Muscle layer of duodenum (tissue), 2 donors: Measurements from ENCODE around the gene ACP1.

ENCODE experiments used
- H3K27ac ChIP-seq: one replicate; pipeline ENCODE4 v1.7.0; 2013; ENCODE audit warnings: mild to moderate bottlenecking, low read length
- H3K27me3 ChIP-seq: one replicate; pipeline ENCODE4 v1.7.0; 2013; ENCODE audit warnings: low read depth, mild to moderate bottlenecking, control low read depth, low read length
- H3K36me3 ChIP-seq, 2 donors: one replicate each; pipeline ENCODE4 v1.7.0; 2013; ENCODE audit warnings: low read length in 2 of 2, control low read depth in 1 of 2, mild to moderate bottlenecking in 1 of 2; ENCODE audit not compliant: insufficient read depth in 2 of 2, control insufficient read depth in 1 of 2
- H3K4me1 ChIP-seq, 2 donors: one replicate each; pipeline ENCODE4 v1.7.0; 2013; ENCODE audit warnings: low read length in 2 of 2, mild to moderate bottlenecking in 2 of 2, control low read depth in 1 of 2, moderate library complexity in 1 of 2; ENCODE audit not compliant: insufficient read depth in 2 of 2, control insufficient read depth in 1 of 2
- H3K4me3 ChIP-seq, 2 donors: one replicate each; pipeline ENCODE4 v1.7.0; 2013; ENCODE audit warnings: low read length in 2 of 2, low read depth in 1 of 2, mild to moderate bottlenecking in 1 of 2
- H3K9me3 ChIP-seq, 2 donors: one replicate each; pipeline ENCODE4 v1.7.0; 2013; ENCODE audit warnings: low read length in 2 of 2, control low read depth in 1 of 2, mild to moderate bottlenecking in 1 of 2; ENCODE audit not compliant: control insufficient read depth in 1 of 2
- donor health status: healthy.

Gene ACP1

GRCh38 chr2:256094-256493 lies 8.7 kb upstream of the ACP1 start:
- H3K27ac ChIP-seq, result no peak overlapping the region
- H3K27me3 ChIP-seq, result no peaks in the 10 kb centered on the region
- H3K4me1 ChIP-seq, result no peaks in the 10 kb centered on the region
- H3K9me3 ChIP-seq, result peaks cover 0 to 8% of the 10 kb centered on the region in 2 donors
- H3K36me3 ChIP-seq, result peaks cover 0 to 8% of the 10 kb centered on the region in 2 donors
- H3K4me3 ChIP-seq, result no peak overlapping the region

GRCh38 chr2:257429-257828 lies 7.3 kb upstream of the ACP1 start:
- Histone ChIP-seq H3K27me3 (no peaks in the 10 kb centered on the region), H3K4me3 (no peak overlapping the region), H3K36me3 (peaks cover 0 to 3% of the 10 kb centered on the region in 2 donors), H3K27ac (no peak overlapping the region), H3K9me3 (peaks cover 0 to 8% of the 10 kb centered on the region in 2 donors), H3K4me1 (no peaks in the 10 kb centered on the region)

GRCh38 chr2:257842-258241 lies 6.9 kb upstream of the ACP1 start:
- Histone ChIP-seq H3K9me3 (peaks cover 0 to 8% of the 10 kb centered on the region in 2 donors), H3K27me3 (no peaks in the 10 kb centered on the region), H3K4me1 (no peaks in the 10 kb centered on the region), H3K27ac (no peak overlapping the region), H3K36me3 (peaks cover 0 to 3% of the 10 kb centered on the region in 2 donors), H3K4me3 (no peak overlapping the region)

- Histone ChIP-seq H3K27me3 (no peaks in the 10 kb centered on the region), H3K4me3 (no peak overlapping the region), H3K36me3 (peaks cover 0 to 3% of the 10 kb centered on the region in 2 donors), H3K9me3 (peaks cover 0 to 8% of the 10 kb centered on the region in 2 donors), H3K27ac (no peak overlapping the region), H3K4me1 (no peaks in the 10 kb centered on the region)
Observed at GRCh38 chr2:258933-259332, 5.8 kb upstream of the ACP1 start.

GRCh38 chr2:259789-260331 lies 4.9 kb upstream of the ACP1 start:
- no peak overlapping the region for H3K4me3 ChIP-seq
- no peak overlapping the region for H3K27ac ChIP-seq

GRCh38 chr2:260507-261161 lies 4.1 kb upstream of the ACP1 start:
- H3K27ac ChIP-seq, result no peak overlapping the region

More at GRCh38 chr2:259789-260331, 4.9 kb upstream of the ACP1 start:
- H3K9me3 ChIP-seq, result peaks cover 0 to 8% of the 10 kb centered on the region in 2 donors
- no peaks in the 10 kb centered on the region for H3K4me1 ChIP-seq
- peaks cover 0 to 3% of the 10 kb centered on the region in 2 donors for H3K36me3 ChIP-seq
- H3K27me3 ChIP-seq, result no peaks in the 10 kb centered on the region

GRCh38 chr2:262117-262516 lies 2.6 kb upstream of the ACP1 start:
- Histone ChIP-seq H3K27me3 (no peaks in the 10 kb centered on the region), H3K4me1 (peaks cover 0 to 15% of the 10 kb centered on the region in 2 donors), H3K27ac (peak overlapping the region; percentile 3), H3K36me3 (peaks cover 0 to 3% of the 10 kb centered on the region in 2 donors), H3K9me3 (peaks cover 0 to 8% of the 10 kb centered on the region in 2 donors), H3K4me3 (no peak overlapping the region)

More at GRCh38 chr2:260507-261161, 4.1 kb upstream of the ACP1 start:
- H3K4me3 ChIP-seq, result no peak overlapping the region
- peaks cover 0 to 6% of the 10 kb centered on the region in 2 donors for H3K4me1 ChIP-seq
- peaks cover 0 to 3% of the 10 kb centered on the region in 2 donors for H3K36me3 ChIP-seq
- no peaks in the 10 kb centered on the region for H3K27me3 ChIP-seq
- H3K9me3 ChIP-seq, result peaks cover 0 to 8% of the 10 kb centered on the region in 2 donors

GRCh38 chr2:263022-263738 lies 1.6 kb upstream of the ACP1 start:
- Histone ChIP-seq H3K4me1 (peaks cover 0 to 16% of the 10 kb centered on the region in 2 donors), H3K27ac (peak overlapping the region; percentile 62)

GRCh38 chr2:263774-264492 lies 814 bp upstream of the ACP1 start, which contains the start of gene SH3YL1:
Gene SH3YL1 (minus strand): TSS chr2:264032. CDS start chr2:263984, 48 bp downstream.
- Histone ChIP-seq H3K36me3 (peaks cover 0 to 3% of the 10 kb centered on the region in 2 donors), H3K27ac (peak within 1 kb of the TSS; percentile 62), H3K27me3 (no peaks in the 10 kb centered on the region), H3K4me1 (peaks cover 0 to 21% of the 10 kb centered on the region in 2 donors), H3K9me3 (no peaks in the 10 kb centered on the region), H3K4me3 (peak within 1 kb of the TSS; percentile 77 to 96)

More at GRCh38 chr2:263022-263738, 1.6 kb upstream of the ACP1 start:
- Histone ChIP-seq H3K4me3 (peak overlapping the region; percentile 55 to 96), H3K9me3 (no peaks in the 10 kb centered on the region), H3K27me3 (no peaks in the 10 kb centered on the region), H3K36me3 (peaks cover 0 to 3% of the 10 kb centered on the region in 2 donors)

- no peak overlapping the region for H3K27ac ChIP-seq
- H3K9me3 ChIP-seq, result no peaks in the 10 kb centered on the region
- no peak overlapping the region for H3K4me3 ChIP-seq
- H3K27me3 ChIP-seq, result no peaks in the 10 kb centered on the region
- H3K4me1 ChIP-seq, result peaks cover 0 to 21% of the 10 kb centered on the region in 2 donors
- H3K36me3 ChIP-seq, result peaks cover 6 to 12% of the 10 kb centered on the region in 2 donors
Observed at GRCh38 chr2:268323-268722, 3.6 kb downstream of the ACP1 start.
